HepG2 (cell line): ENCODE data around the gene RALY. TPM values are rescaled to one million over a fixed set of nuclear protein-coding genes. Genes with fewer than 3 reads are reported as not detected.
A peak's percentile ranks its signal among the peaks of the same experiment; 100 is the strongest.

Source experiments
- ATAC-seq: fragments of 200-7000 bp; cut with Tn5 transposase; 3 replicates; pipeline ENCODE4 v1.9.1; 2020; ENCODE audit warnings: mild to moderate bottlenecking, moderate library complexity
- BruUV-seq: library from RNA; stranded (reverse); fragments of 400-500 nt; replicated peaks from 2 replicates; lab custom pipeline; 2021; lab: Mats Ljungman, UMichigan
- CTCF ChIA-PET: fragments of 300-600 bp; formaldehyde crosslinking; extraction: SDS; loops from one replicate; lab custom pipeline; 2021; ENCODE audit warnings: low total read pairs, inconsistent platforms, low intra/inter-chr PET ratio; lab: Yijun Ruan, JAX
- POLR2A ChIA-PET: fragments of 350-600 bp; sonication (Branson Sonifier 250); formaldehyde crosslinking; loops from one replicate; lab custom pipeline; 2020; ENCODE audit warnings: antibody characterized with exemption, inconsistent platforms; lab: Yijun Ruan, JAX
- DNase-seq: peaks from one replicate; pipeline ENCODE4 v3.0.0-alpha.2; 2015; ENCODE audit warnings: low spot score
- FAIRE-seq: peaks from 3 replicates; lab custom pipeline; 2011; peaks lifted over from hg19 to GRCh38; lab: Jason Lieb, UNC
- H2AFZ ChIP-seq: one replicate; pipeline ENCODE4 v1.6.1; 2011; ENCODE audit warnings: low read length, inconsistent platforms
- H3K27ac ChIP-seq: fragments of 300-600 bp; 3 replicates; pipeline ENCODE4 v1.8.0; 2011; ENCODE audit warnings: mixed run types, mild to moderate bottlenecking, mixed read lengths, low read length, inconsistent platforms; ENCODE audit not compliant: insufficient read depth; ENCODE audit errors: extremely low read length
- H3K27me3 ChIP-seq, 2 experiments: fragments of 200-600 bp in 1 of 2; 2 replicates in 1 of 2; 3 replicates in 1 of 2; pipeline versions ENCODE4 v1.6.0 to v1.8.0; 2011; ENCODE audit warnings: low read length in 2 of 2, mild to moderate bottlenecking in 2 of 2, moderate library complexity in 2 of 2, inconsistent platforms in 1 of 2; ENCODE audit not compliant: insufficient read depth in 2 of 2, control insufficient read depth in 1 of 2
- H3K36me3 ChIP-seq, 2 experiments: fragments of 200-600 bp in 1 of 2; replicated peaks in 1 of 2; 2 replicates in 1 of 2; 3 replicates in 1 of 2; pipeline versions ENCODE4 v1.5.1 to v1.8.0; 2011; ENCODE audit warnings: low read length in 2 of 2, inconsistent platforms in 1 of 2; ENCODE audit not compliant: insufficient read depth in 2 of 2, control insufficient read depth in 1 of 2
- H3K4me1 ChIP-seq: 2 replicates; pipeline ENCODE4 v1.5.1; 2012; ENCODE audit warnings: low read length, inconsistent platforms; ENCODE audit not compliant: insufficient read depth
- H3K4me2 ChIP-seq: 2 replicates; pipeline ENCODE4 v1.6.0; 2011; ENCODE audit warnings: low read depth, low read length, inconsistent platforms
- H3K4me3 ChIP-seq, 3 experiments: fragments of 200-600 bp in 1 of 3; sonication (generic), shearing (Covaris generic) in 1 of 3; replicated peaks in 1 of 3; 2 replicates each; pipeline ENCODE4 v1.5.1; 2011 to 2016; ENCODE audit warnings: low read length in 3 of 3, inconsistent platforms in 2 of 3, low read depth in 2 of 3, mild to moderate bottlenecking in 2 of 3, control low read depth in 1 of 3, mixed read lengths in 1 of 3; ENCODE audit not compliant: insufficient read depth in 1 of 3
- H3K79me2 ChIP-seq: one replicate; pipeline ENCODE4 v1.6.1; 2011; ENCODE audit warnings: low read length, inconsistent platforms; ENCODE audit not compliant: insufficient read depth
- H3K9ac ChIP-seq: 2 replicates; pipeline ENCODE4 v1.6.0; 2011; ENCODE audit warnings: mild to moderate bottlenecking, low read depth, low read length, inconsistent platforms; ENCODE audit not compliant: insufficient read depth
- H3K9me3 ChIP-seq: 2 replicates; pipeline ENCODE4 v1.5.1; 2012; ENCODE audit warnings: mild to moderate bottlenecking, low read length
- H4K20me1 ChIP-seq: 2 replicates; pipeline ENCODE4 v1.6.0; 2011; ENCODE audit warnings: inconsistent platforms, mild to moderate bottlenecking, low read length, moderate library complexity; ENCODE audit not compliant: insufficient read depth
- AKAP8 ChIP-seq: sonication (generic); formaldehyde crosslinking; IDR thresholded peaks from 2 replicates; pipeline ENCODE4 v1.5.1; 2020; ENCODE audit warnings: mild to moderate bottlenecking, missing genetic modification reagents
- ARID2 ChIP-seq: sonication (generic); formaldehyde crosslinking; IDR thresholded peaks from 2 replicates; pipeline ENCODE4 v1.8.1; 2022; ENCODE audit warnings: mild to moderate bottlenecking, missing genetic modification reagents, borderline replicate concordance
- EHMT2 ChIP-seq: fragments of 200-600 bp; sonication (generic); IDR thresholded peaks from 2 replicates; pipeline ENCODE4 v1.7.0; 2017; ENCODE audit warnings: antibody characterized with exemption, low read depth, low read length, borderline replicate concordance
- NBN ChIP-seq: fragments of 450-650 bp; conservative IDR thresholded peaks from 2 replicates; pipeline ENCODE4 v1.6.1; 2017
- PAX8 ChIP-seq: sonication (generic); formaldehyde crosslinking; IDR thresholded peaks from 2 replicates; pipeline ENCODE4 v1.8.0; 2022; ENCODE audit warnings: mild to moderate bottlenecking, missing genetic modification reagents, borderline replicate concordance
- RFXAP ChIP-seq: sonication (generic); formaldehyde crosslinking; IDR thresholded peaks from 2 replicates; pipeline ENCODE4 v1.4.0; 2020; ENCODE audit warnings: missing genetic modification reagents, borderline replicate concordance
- SALL2 ChIP-seq: sonication (generic); formaldehyde crosslinking; IDR thresholded peaks from 2 replicates; pipeline ENCODE4 v1.8.1; 2023; ENCODE audit warnings: mild to moderate bottlenecking, missing genetic modification reagents, inconsistent platforms
- TFE3 ChIP-seq: IDR thresholded peaks from 2 replicates; pipeline ENCODE4 v1.6.1; 2016
- ZFP36 ChIP-seq: fragments of 150-350 bp; IDR thresholded peaks from 2 replicates; pipeline ENCODE4 v1.6.1; 2018; ENCODE audit warnings: borderline replicate concordance, low read length, low read depth; ENCODE audit not compliant: partially characterized antibody
- ZNF136 ChIP-seq: sonication (generic); formaldehyde crosslinking; IDR thresholded peaks from 2 replicates; pipeline ENCODE4 v1.8.1; 2022; ENCODE audit warnings: low read depth, mild to moderate bottlenecking, moderate library complexity, missing genetic modification reagents
- ZNF260 ChIP-seq: sonication (generic); formaldehyde crosslinking; IDR thresholded peaks from 2 replicates; pipeline ENCODE4 v1.4.0; 2020; ENCODE audit warnings: missing genetic modification reagents, low read depth, mild to moderate bottlenecking, borderline replicate concordance
- ZNF292 ChIP-seq: sonication (generic); formaldehyde crosslinking; IDR thresholded peaks from 2 replicates; pipeline ENCODE4 v1.8.1; 2022; ENCODE audit warnings: mild to moderate bottlenecking, low read depth, missing genetic modification reagents, borderline replicate concordance
- ZNF704 ChIP-seq: sonication (generic); formaldehyde crosslinking; IDR thresholded peaks from 2 replicates; pipeline ENCODE4 v1.8.1; 2023; ENCODE audit warnings: mild to moderate bottlenecking, inconsistent platforms, moderate library complexity, missing genetic modification reagents, borderline replicate concordance
- ZNF746 ChIP-seq: sonication (generic); formaldehyde crosslinking; IDR thresholded peaks from 2 replicates; pipeline ENCODE4 v1.8.0; 2022; ENCODE audit warnings: mild to moderate bottlenecking, missing genetic modification reagents
- ZNF782 ChIP-seq: sonication (generic); formaldehyde crosslinking; IDR thresholded peaks from 2 replicates; pipeline ENCODE4 v1.4.0; 2020; ENCODE audit warnings: missing genetic modification reagents, mild to moderate bottlenecking, borderline replicate concordance
- ZNF800 ChIP-seq: sonication (generic); formaldehyde crosslinking; IDR thresholded peaks from 2 replicates; pipeline ENCODE4 v1.4.0; 2020; ENCODE audit warnings: missing genetic modification reagents
- WGBS: methylation state at CpG from one replicate; pipeline ENCODE4 v1.1.6; 2017; ENCODE audit warnings: low lambda C conversion rate; 5-methylcytosine and 5-hydroxymethylcytosine counted together
- in situ Hi-C: cut with HindIII; loops from 2 replicates; pipeline ENCODE4 v1.10.0; 2017; ENCODE audit warnings: low pct_unique_long_range_greater_than_20kb; ENCODE audit not compliant: extremely low pct_ligation_motif_present
- intact Hi-C: fragments of 100-400 bp; cut with micrococcal nuclease; formaldehyde crosslinking; loops from one replicate; pipeline ENCODE4 v1.10.0; 2022; ENCODE audit not compliant: unreplicated experiment
- polyA plus RNA-seq, 8 experiments: library from polyadenylated mRNA; depleted of rRNA in 3 of 8; stranded (reverse) in 7 of 8; unstranded in 1 of 8; fragments of >200 nt; fragmentation: Illumina TruSeq in 4 of 8; extraction: Trizol in 4 of 8; gene quantifications; 2 replicates each; pipeline versions ENCODE4 v1.2.1 to v1.2.3, GENCODE V29; 2011 to 2016; ENCODE audit warnings: low read depth in 4 of 8, missing spikeins in 1 of 8, mixed read lengths in 1 of 8; ENCODE audit not compliant: insufficient read depth in 1 of 8
- total RNA-seq, 5 experiments: library from RNA; depleted of rRNA; stranded (reverse); fragments of >200 nt; fragmentation: Illumina TruSeq; extraction: Trizol; gene quantifications; 2 replicates each; pipeline ENCODE4 v1.2.3, GENCODE V29; 2016; ENCODE audit warnings: low read depth in 1 of 5

Gene RALY
- total and polyA plus RNA-seq, 2 of the 13 experiments (the other 11 are each of a cell fraction or from before 2014, with no cell fraction given) = 178 to 186 TPM

- Histone ChIP-seq H3K36me3 (peaks cover 24 to 56% of the 10 kb centered on the region in 2 experiments), H3K27ac (no peak overlapping the region), H3K9ac (no peak overlapping the region), H3K4me2 (no peak overlapping the region), H3K4me1 (no peaks in the 10 kb centered on the region), H3K79me2 (peaks cover 49% of the 10 kb centered on the region), H3K27me3 (no peaks in the 10 kb centered on the region), H3K4me3 (no peak overlapping the region), H4K20me1 (peaks cover 46% of the 10 kb centered on the region), H3K9me3 (no peaks in the 10 kb centered on the region), H2AFZ (no peak overlapping the region)
- intact Hi-C loops (loop anchor here (1.0 to 10.0 kb wide), 8 partner anchors 47 to 275 kb away; partner anchors contain the start of gene RALY), in situ Hi-C loops (loop anchor here (5.0 kb wide), 1 partner anchor 137 kb away; no protein-coding TSS in a partner anchor)
- 55% methylated on average over 7 of the region's 7 CpGs for WGBS
- BruUV-seq = no TSS peak
- CTCF ChIA-PET = interaction anchor here (0.9 to 3.4 kb wide), 12 partner anchors 48 to 277 kb away, joined by 3 to 100 read pairs (median 8); partner anchors contain the start of gene RALY
- FAIRE-seq (peak; percentile 80), DNase-seq (peak; percentile 86), ATAC-seq (peak; percentile 86)
- POLR2A ChIA-PET = interaction anchor here (0.8 to 2.6 kb wide), 3 partner anchors 43 to 136 kb away, joined by 3 to 16 read pairs (median 3); partner anchors contain the start of genes EIF2S2 and RALY
- TF ChIP-seq AKAP8 = no peak
- 0 out of 2 replicates have a peak, but pooled peaks have one; percentile 43 for TF ChIP-seq SALL2 (CRISPR knock-in tag)
- TF ChIP-seq ZFP36 = peak; percentile 39
- peak; percentile 63; the same call in 1 of the 2 replicates for TF ChIP-seq ZNF782 (CRISPR knock-in tag)
- TF ChIP-seq NBN = no peak
- TF ChIP-seq PAX8 (CRISPR knock-in tag) = no peak
- TF ChIP-seq ZNF292 (CRISPR knock-in tag) = peak; percentile 30; the same call in 1 of the 2 replicates
- 0 out of 2 replicates have a peak, but pooled peaks have one; percentile 35 for TF ChIP-seq ARID2 (CRISPR knock-in tag)
- TF ChIP-seq TFE3 (CRISPR knock-in tag) = 0 out of 2 replicates have a peak, but pooled peaks have one; percentile 19
- TF ChIP-seq RFXAP (CRISPR knock-in tag) = no peak
- 0 out of 2 replicates have a peak, but pooled peaks have one; percentile 41 for TF ChIP-seq EHMT2
- 0 out of 2 replicates have a peak, but pooled peaks have one; percentile 47 for TF ChIP-seq ZNF136 (CRISPR knock-in tag)
- TF ChIP-seq ZNF704 (CRISPR knock-in tag) = no peak
- TF ChIP-seq ZNF746 = no peak
- no peak for TF ChIP-seq ZNF800
- no peak for TF ChIP-seq ZNF260
Measured at GRCh38 chr20:34069341-34070078, 75.8 kb downstream of the RALY start.
